HepG2 (cell line): Measurements from ENCODE around the gene C19orf73. TPM values are rescaled to one million over a fixed set of nuclear protein-coding genes. Genes with fewer than 3 reads are reported as not detected.

Experiments
- AHR ChIP-seq: IDR thresholded peaks from 2 replicates; pipeline ENCODE4 v1.6.1; 2018; ENCODE audit warnings: missing genetic modification reagents, missing compliant biosample characterization
- AKAP8 ChIP-seq: sonication (generic); formaldehyde crosslinking; IDR thresholded peaks from 2 replicates; pipeline ENCODE4 v1.5.1; 2020; ENCODE audit warnings: mild to moderate bottlenecking, missing genetic modification reagents
- CHD2 ChIP-seq: IDR thresholded peaks from 2 replicates; pipeline ENCODE4 v1.6.1; 2011; ENCODE audit warnings: low read depth, low read length, improper control_type of control experiment
- GATA4 ChIP-seq: sonication (generic); IDR thresholded peaks from 2 replicates; pipeline ENCODE4 v1.6.1; 2016; ENCODE audit warnings: antibody characterized with exemption, low read depth, borderline replicate concordance
- SALL2 ChIP-seq: sonication (generic); formaldehyde crosslinking; IDR thresholded peaks from 2 replicates; pipeline ENCODE4 v1.8.1; 2023; ENCODE audit warnings: mild to moderate bottlenecking, missing genetic modification reagents, inconsistent platforms
- SIX4 ChIP-seq: sonication (generic); formaldehyde crosslinking; IDR thresholded peaks from 2 replicates; pipeline ENCODE4 v1.4.0; 2020; ENCODE audit warnings: missing genetic modification reagents
- SNRNP70 ChIP-seq: fragments of 200-400 bp; formaldehyde crosslinking; IDR thresholded peaks from 2 replicates; pipeline ENCODE4 v1.6.1; 2017; ENCODE audit warnings: mild to moderate bottlenecking, low read depth, low read length, moderate library complexity
- SP2 ChIP-seq: sonication (generic); formaldehyde crosslinking; IDR thresholded peaks from 2 replicates; pipeline ENCODE4 v1.5.1; 2020; ENCODE audit warnings: mild to moderate bottlenecking, missing genetic modification reagents
- TOPORS ChIP-seq: sonication (generic); formaldehyde crosslinking; IDR thresholded peaks from 2 replicates; pipeline ENCODE4 v1.8.0; 2023; ENCODE audit warnings: mild to moderate bottlenecking, missing genetic modification reagents
- ZFY ChIP-seq: sonication (generic); formaldehyde crosslinking; IDR thresholded peaks from 2 replicates; pipeline ENCODE4 v1.4.0; 2020; ENCODE audit warnings: missing genetic modification reagents
- ZNF430 ChIP-seq: sonication (generic); formaldehyde crosslinking; IDR thresholded peaks from 2 replicates; pipeline ENCODE4 v1.9.0; 2021; ENCODE audit warnings: mild to moderate bottlenecking, missing genetic modification reagents
- ZNF564 ChIP-seq: sonication (generic); formaldehyde crosslinking; IDR thresholded peaks from 2 replicates; pipeline ENCODE4 v1.8.1; 2023; ENCODE audit warnings: mild to moderate bottlenecking, missing genetic modification reagents
- polyA plus RNA-seq, 8 experiments: library from polyadenylated mRNA; depleted of rRNA in 3 of 8; stranded (reverse) in 7 of 8; unstranded in 1 of 8; fragments of >200 nt; fragmentation: Illumina TruSeq in 4 of 8; extraction: Trizol in 4 of 8; gene quantifications; 2 replicates each; pipeline versions ENCODE4 v1.2.1 to v1.2.3, GENCODE V29; 2011 to 2016; ENCODE audit warnings: low read depth in 4 of 8, missing spikeins in 1 of 8, mixed read lengths in 1 of 8; ENCODE audit not compliant: insufficient read depth in 1 of 8
- total RNA-seq, 5 experiments: library from RNA; depleted of rRNA; stranded (reverse); fragments of >200 nt; fragmentation: Illumina TruSeq; extraction: Trizol; gene quantifications; 2 replicates each; pipeline ENCODE4 v1.2.3, GENCODE V29; 2016; ENCODE audit warnings: low read depth in 1 of 5
- TF ChIP-seq, protein P1 (sequence below): sonication (generic); formaldehyde crosslinking; IDR thresholded peaks from 2 replicates; pipeline ENCODE4 v1.4.0; 2020; ENCODE audit warnings: missing genetic modification reagents, low read depth, mild to moderate bottlenecking, borderline replicate concordance
- TF ChIP-seq, protein P2 (sequence below): sonication (generic); formaldehyde crosslinking; IDR thresholded peaks from 2 replicates; pipeline ENCODE4 v1.5.1; 2020; ENCODE audit warnings: missing genetic modification reagents, mild to moderate bottlenecking, borderline replicate concordance
- TF ChIP-seq, protein P3 (sequence below): sonication (generic); formaldehyde crosslinking; IDR thresholded peaks from 2 replicates; pipeline ENCODE4 v1.4.0; 2020; ENCODE audit warnings: missing genetic modification reagents

C19orf73 gene
- total and polyA plus RNA-seq, 2 of the 13 experiments (the other 11 are each of a cell fraction or from before 2014, with no cell fraction given): 1.4 to 1.5 TPM

DNA sequence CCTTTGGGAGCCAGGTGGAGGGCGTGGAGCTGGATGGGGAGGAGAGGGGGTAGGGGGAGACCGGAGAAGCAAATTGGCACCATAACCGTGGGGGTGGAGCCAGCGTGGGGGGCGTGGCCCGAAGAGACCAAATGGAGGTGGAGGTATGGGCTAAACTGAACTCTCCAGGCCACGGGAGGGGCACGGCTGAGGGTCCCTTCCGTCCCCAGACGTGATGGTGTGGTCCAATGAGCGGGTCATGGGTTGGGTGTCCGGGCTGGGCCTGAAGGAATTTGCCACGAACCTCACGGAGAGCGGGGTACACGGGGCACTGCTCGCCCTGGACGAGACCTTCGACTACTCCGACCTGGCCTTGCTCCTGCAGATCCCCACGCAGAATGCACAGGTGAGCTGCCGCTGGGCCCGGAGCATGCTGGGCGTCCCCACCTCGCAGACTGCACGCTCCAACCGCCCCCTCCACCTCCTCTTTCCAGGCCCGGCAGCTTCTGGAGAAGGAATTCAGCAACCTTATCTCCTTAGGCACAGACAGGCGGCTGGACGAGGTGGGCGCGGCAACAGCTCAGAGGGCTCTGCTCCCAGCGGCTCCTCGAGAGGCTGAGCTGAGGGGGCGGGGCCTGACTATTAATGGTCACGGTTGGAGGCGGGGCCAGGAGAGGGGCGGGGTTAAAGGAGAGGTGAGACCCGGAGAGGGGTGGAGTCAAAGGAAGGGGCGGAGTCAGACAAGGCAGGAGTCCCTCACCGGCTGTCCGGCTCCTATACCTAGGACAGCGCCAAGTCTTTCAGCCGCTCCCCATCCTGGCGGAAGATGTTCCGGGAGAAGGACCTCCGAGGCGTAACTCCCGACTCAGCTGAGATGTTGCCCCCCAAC, 30.1 kb upstream of the C19orf73 start (continued):
- TF ChIP-seq SNRNP70: no peak
- TF ChIP-seq GATA4: no peak
- TF ChIP-seq SIX4 (CRISPR knock-in tag): no peak
- no peak for TF ChIP-seq ZFY (CRISPR knock-in tag)
- TF ChIP-seq SALL2 (CRISPR knock-in tag): no peak
- TF ChIP-seq, protein P1, sequence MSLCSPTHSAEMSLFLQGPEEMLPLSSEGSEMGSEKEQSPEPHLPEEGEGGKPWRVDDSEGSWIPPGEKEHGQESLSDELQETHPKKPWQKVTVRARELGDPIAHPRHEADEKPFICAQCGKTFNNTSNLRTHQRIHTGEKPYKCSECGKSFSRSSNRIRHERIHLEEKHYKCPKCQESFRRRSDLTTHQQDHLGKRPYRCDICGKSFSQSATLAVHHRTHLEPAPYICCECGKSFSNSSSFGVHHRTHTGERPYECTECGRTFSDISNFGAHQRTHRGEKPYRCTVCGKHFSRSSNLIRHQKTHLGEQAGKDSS (CRISPR knock-in tag): no peak
- TF ChIP-seq ZNF564 (CRISPR knock-in tag): no peak
- 0 out of 2 replicates have a peak, but pooled peaks have one; percentile 34 for TF ChIP-seq TOPORS (CRISPR knock-in tag)
- TF ChIP-seq, protein P2, sequence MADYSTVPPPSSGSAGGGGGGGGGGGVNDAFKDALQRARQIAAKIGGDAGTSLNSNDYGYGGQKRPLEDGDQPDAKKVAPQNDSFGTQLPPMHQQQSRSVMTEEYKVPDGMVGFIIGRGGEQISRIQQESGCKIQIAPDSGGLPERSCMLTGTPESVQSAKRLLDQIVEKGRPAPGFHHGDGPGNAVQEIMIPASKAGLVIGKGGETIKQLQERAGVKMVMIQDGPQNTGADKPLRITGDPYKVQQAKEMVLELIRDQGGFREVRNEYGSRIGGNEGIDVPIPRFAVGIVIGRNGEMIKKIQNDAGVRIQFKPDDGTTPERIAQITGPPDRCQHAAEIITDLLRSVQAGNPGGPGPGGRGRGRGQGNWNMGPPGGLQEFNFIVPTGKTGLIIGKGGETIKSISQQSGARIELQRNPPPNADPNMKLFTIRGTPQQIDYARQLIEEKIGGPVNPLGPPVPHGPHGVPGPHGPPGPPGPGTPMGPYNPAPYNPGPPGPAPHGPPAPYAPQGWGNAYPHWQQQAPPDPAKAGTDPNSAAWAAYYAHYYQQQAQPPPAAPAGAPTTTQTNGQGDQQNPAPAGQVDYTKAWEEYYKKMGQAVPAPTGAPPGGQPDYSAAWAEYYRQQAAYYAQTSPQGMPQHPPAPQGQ: no peak
- no peak for TF ChIP-seq AHR (CRISPR knock-in tag)
- TF ChIP-seq ZNF430 (CRISPR knock-in tag): no peak
- TF ChIP-seq AKAP8: no peak
- TF ChIP-seq SP2 (CRISPR knock-in tag): no peak
- TF ChIP-seq CHD2: no peak
- TF ChIP-seq, protein P3, sequence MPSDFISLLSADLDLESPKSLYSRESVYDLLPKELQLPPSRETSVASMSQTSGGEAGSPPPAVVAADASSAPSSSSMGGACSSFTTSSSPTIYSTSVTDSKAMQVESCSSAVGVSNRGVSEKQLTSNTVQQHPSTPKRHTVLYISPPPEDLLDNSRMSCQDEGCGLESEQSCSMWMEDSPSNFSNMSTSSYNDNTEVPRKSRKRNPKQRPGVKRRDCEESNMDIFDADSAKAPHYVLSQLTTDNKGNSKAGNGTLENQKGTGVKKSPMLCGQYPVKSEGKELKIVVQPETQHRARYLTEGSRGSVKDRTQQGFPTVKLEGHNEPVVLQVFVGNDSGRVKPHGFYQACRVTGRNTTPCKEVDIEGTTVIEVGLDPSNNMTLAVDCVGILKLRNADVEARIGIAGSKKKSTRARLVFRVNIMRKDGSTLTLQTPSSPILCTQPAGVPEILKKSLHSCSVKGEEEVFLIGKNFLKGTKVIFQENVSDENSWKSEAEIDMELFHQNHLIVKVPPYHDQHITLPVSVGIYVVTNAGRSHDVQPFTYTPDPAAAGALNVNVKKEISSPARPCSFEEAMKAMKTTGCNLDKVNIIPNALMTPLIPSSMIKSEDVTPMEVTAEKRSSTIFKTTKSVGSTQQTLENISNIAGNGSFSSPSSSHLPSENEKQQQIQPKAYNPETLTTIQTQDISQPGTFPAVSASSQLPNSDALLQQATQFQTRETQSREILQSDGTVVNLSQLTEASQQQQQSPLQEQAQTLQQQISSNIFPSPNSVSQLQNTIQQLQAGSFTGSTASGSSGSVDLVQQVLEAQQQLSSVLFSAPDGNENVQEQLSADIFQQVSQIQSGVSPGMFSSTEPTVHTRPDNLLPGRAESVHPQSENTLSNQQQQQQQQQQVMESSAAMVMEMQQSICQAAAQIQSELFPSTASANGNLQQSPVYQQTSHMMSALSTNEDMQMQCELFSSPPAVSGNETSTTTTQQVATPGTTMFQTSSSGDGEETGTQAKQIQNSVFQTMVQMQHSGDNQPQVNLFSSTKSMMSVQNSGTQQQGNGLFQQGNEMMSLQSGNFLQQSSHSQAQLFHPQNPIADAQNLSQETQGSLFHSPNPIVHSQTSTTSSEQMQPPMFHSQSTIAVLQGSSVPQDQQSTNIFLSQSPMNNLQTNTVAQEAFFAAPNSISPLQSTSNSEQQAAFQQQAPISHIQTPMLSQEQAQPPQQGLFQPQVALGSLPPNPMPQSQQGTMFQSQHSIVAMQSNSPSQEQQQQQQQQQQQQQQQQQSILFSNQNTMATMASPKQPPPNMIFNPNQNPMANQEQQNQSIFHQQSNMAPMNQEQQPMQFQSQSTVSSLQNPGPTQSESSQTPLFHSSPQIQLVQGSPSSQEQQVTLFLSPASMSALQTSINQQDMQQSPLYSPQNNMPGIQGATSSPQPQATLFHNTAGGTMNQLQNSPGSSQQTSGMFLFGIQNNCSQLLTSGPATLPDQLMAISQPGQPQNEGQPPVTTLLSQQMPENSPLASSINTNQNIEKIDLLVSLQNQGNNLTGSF: no peak
